Nephron progenitor cell (in vitro differentiated cells): ENCODE results near the gene DNAJC7.
A peak's percentile ranks its signal among the peaks of the same experiment; 100 is the strongest.

Experiments used
- DNase-seq: peaks from one replicate; pipeline ENCODE4 v3.0.0; 2021
- H3K27ac Mint-ChIP-seq: 2 replicates; pipeline ENCODE4 v1.8.0; 2021; ENCODE audit warnings: mild to moderate bottlenecking, moderate library complexity, mixed read lengths
- H3K27me3 Mint-ChIP-seq: 2 replicates; pipeline ENCODE4 v1.8.0; 2021; ENCODE audit warnings: mild to moderate bottlenecking, low read depth, mixed read lengths; ENCODE audit not compliant: poor library complexity
- H3K36me3 Mint-ChIP-seq: 2 replicates; pipeline ENCODE4 v1.8.0; 2021; ENCODE audit warnings: low read depth, mixed read lengths
- H3K4me1 Mint-ChIP-seq: 2 replicates; pipeline ENCODE4 v1.8.0; 2021; ENCODE audit warnings: mixed read lengths
- H3K4me3 Mint-ChIP-seq: 2 replicates; pipeline ENCODE4 v1.8.0; 2021; ENCODE audit warnings: mild to moderate bottlenecking, moderate library complexity, mixed read lengths
- H3K9me3 Mint-ChIP-seq: 2 replicates; pipeline ENCODE4 v1.8.0; 2021; ENCODE audit warnings: mild to moderate bottlenecking, moderate library complexity, mixed read lengths
- TF ChIP-seq, protein P1 (sequence below): fragments of 200-600 bp; sonication (generic); IDR thresholded peaks from 2 replicates; pipeline ENCODE4 v1.5.0; 2021; ENCODE audit warnings: antibody characterized with exemption

Gene DNAJC7

DNA sequence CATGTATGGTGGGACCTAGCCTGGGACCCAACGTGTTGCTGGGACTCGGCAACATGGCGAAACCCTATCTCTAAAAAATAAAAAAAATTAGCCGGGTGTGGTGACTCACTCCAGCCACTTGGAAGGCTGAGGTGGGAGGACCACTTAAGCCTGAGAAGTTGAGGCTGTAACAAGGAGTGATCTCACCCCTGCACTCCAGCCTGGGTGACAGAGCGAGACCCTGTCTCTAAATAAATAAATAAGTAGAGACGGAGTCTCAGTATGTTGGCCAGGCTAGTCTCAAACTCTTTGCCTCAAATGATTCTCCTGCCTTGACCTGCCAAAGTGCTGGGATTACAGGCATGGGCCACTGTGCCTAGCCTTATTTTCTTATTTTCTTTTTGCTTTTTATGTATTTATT, 60.7 kb downstream of the DNAJC7 start:
- no peak overlapping the region for H3K4me3 Mint-ChIP-seq
- H3K27me3 Mint-ChIP-seq: peaks cover 8% of the 10 kb centered on the region
- no peaks in the 10 kb centered on the region for H3K9me3 Mint-ChIP-seq
- TF ChIP-seq, protein P1, sequence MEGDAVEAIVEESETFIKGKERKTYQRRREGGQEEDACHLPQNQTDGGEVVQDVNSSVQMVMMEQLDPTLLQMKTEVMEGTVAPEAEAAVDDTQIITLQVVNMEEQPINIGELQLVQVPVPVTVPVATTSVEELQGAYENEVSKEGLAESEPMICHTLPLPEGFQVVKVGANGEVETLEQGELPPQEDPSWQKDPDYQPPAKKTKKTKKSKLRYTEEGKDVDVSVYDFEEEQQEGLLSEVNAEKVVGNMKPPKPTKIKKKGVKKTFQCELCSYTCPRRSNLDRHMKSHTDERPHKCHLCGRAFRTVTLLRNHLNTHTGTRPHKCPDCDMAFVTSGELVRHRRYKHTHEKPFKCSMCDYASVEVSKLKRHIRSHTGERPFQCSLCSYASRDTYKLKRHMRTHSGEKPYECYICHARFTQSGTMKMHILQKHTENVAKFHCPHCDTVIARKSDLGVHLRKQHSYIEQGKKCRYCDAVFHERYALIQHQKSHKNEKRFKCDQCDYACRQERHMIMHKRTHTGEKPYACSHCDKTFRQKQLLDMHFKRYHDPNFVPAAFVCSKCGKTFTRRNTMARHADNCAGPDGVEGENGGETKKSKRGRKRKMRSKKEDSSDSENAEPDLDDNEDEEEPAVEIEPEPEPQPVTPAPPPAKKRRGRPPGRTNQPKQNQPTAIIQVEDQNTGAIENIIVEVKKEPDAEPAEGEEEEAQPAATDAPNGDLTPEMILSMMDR: no peak
- peaks cover 20% of the 10 kb centered on the region for H3K36me3 Mint-ChIP-seq
- H3K4me1 Mint-ChIP-seq: peaks cover 30% of the 10 kb centered on the region
- H3K27ac Mint-ChIP-seq: no peak overlapping the region
- no peak for DNase-seq

DNA sequence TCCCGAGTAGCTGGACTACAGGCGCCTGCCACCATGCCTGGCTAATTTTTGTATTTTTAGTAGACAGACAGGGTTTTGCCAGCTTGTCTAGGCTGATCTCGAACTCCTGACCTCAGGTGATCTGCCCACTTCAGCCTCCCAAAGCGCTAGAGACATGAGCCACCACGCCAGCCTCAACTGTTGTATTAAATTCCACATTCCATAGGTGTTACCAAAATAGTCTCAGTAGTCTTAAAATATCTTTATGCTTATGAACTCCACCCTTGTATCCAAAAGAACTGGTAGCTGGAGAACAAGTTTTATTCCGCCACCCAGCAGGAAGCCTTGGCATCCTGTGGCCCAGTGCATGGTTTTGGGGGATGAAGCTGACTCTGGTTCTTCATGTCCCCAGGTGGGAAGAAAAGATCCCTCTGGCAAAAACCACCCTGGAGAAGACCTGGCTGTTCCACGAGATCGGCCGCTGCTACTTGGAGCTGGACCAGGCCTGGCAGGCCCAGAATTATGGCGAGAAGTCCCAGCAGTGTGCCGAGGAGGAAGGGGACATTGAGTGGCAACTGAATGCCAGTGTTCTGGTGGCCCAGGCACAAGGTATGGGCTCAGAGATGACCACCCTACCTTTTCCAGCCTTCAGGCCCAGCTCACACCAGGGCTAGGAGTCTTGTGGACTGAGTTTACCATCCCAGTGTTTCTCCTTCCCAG, 68.3 kb downstream of the DNAJC7 start:
- Mint-ChIP-seq H3K36me3 (peaks cover 20% of the 10 kb centered on the region), H3K27ac (no peak overlapping the region), H3K27me3 (no peaks in the 10 kb centered on the region), H3K9me3 (no peaks in the 10 kb centered on the region), H3K4me3 (no peak overlapping the region), H3K4me1 (no peaks in the 10 kb centered on the region)
- DNase-seq: no peak
- TF ChIP-seq, protein P1: no peak

DNA sequence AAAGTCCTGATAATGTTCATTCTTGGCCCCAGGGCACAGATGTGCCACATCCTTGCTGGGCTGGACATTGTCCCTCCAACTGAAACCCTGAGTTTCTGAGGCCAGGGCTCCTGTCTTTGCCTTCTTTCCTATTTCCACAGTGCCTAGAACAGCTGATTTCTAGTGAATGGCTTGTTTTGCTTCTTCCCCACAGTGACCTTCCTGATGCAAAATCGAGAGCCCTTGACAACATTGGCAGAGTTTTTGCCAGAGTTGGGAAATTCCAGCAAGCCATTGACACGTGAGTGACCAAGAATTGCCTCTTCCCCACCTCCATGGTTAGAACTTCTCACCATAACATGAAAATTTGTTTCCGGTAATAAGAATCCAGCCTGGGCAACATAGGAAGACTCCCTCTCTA, 72.3 kb downstream of the DNAJC7 start:
- Mint-ChIP-seq H3K4me3 (no peak overlapping the region), H3K27ac (no peak overlapping the region), H3K4me1 (peaks cover 15% of the 10 kb centered on the region), H3K9me3 (no peaks in the 10 kb centered on the region), H3K27me3 (peaks cover 3% of the 10 kb centered on the region), H3K36me3 (peaks cover 15% of the 10 kb centered on the region)
- no peak for DNase-seq
- TF ChIP-seq, protein P1: no peak

DNA sequence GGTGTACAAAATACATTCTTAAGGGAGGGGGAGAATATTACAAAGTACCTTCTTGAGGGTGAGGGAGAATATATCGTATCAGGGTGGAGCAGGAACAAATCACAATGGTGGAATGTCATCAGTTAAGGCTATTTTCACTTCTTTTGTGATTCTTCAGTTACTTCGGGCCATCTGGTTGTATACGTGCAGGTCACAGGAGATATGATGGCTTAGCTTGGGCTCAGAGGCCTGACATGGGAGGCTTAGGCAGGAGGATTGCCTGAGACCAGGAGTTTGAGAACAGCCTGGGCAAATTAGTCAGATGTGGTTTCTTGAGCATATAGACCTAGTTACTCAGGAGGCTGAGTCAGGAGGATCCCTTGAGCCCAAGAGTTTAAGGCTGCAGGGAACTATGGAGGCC, 73.7 kb downstream of the DNAJC7 start:
- TF ChIP-seq, protein P1: no peak
- H3K27ac Mint-ChIP-seq: no peak overlapping the region
- H3K9me3 Mint-ChIP-seq: no peaks in the 10 kb centered on the region
- H3K36me3 Mint-ChIP-seq: peaks cover 4% of the 10 kb centered on the region
- no peak overlapping the region for H3K4me3 Mint-ChIP-seq
- DNase-seq: no peak
- peaks cover 23% of the 10 kb centered on the region for H3K4me1 Mint-ChIP-seq
- peaks cover 3% of the 10 kb centered on the region for H3K27me3 Mint-ChIP-seq

DNA sequence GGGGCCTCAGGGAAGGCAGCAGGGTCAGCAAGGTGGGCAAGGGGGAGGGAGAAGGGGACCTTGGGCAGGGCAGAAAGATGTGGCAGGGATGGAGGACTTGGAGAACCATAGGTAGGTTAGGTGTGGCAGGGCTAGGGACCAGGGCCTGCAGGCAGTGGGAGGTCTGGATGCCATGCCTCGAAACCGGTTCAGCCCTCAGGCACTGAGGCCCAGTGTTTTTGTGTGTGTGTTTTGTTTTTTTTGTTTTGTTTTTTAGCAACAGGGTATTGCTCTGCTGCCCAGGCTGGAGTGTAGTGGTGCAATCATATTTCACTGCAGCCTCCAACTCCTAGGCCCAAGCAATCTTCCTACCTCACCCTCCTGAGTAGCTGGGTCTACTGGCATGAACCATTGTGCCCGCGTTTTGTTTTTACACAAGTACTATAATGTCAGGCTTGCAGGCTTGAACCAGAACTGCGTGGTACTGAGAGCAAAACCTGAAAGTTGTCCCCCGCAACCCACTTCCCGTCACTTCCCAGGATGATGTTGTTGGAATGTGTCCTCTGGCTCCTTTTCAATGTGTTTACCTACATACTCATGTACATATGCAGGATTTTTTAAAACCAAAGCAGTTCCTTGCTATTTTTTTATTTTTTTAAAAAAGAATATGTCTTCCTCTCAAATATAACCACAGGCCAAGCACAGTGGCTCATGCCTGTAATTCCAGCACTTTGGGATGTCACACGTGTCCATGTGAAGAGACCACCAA, 74.4 kb downstream of the DNAJC7 start:
- no peak overlapping the region for H3K27ac Mint-ChIP-seq
- TF ChIP-seq, protein P1: no peak
- peaks cover 23% of the 10 kb centered on the region for H3K4me1 Mint-ChIP-seq
- no peak overlapping the region for H3K4me3 Mint-ChIP-seq
- H3K27me3 Mint-ChIP-seq: peaks cover 3% of the 10 kb centered on the region
- no peaks in the 10 kb centered on the region for H3K36me3 Mint-ChIP-seq
- no peak for DNase-seq
- H3K9me3 Mint-ChIP-seq: no peaks in the 10 kb centered on the region

DNA sequence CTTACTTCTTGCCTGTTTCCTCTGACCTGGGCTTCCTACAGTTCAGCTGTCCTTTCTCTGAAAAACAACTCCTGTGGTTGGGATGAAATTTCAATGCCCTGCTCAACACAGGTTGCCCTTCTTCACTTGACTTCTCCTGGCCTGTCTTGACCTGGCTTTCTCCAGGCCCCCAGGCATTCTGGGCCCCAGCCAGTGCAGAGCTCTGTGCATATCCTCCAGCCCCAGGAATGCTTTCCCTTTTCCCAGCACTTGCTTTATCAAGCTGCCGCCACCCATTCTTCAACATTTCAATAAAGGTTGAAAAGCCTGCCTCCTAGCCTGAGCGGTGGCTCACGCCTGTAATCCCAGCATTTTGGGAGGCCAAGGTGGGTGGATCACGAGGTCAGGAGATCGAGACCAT, 76.1 kb downstream of the DNAJC7 start:
- H3K27me3 Mint-ChIP-seq: peaks cover 3% of the 10 kb centered on the region
- peak overlapping the region; percentile 57 for H3K27ac Mint-ChIP-seq
- no peaks in the 10 kb centered on the region for H3K9me3 Mint-ChIP-seq
- H3K4me1 Mint-ChIP-seq: peaks cover 23% of the 10 kb centered on the region
- H3K4me3 Mint-ChIP-seq: no peak overlapping the region
- no peak for DNase-seq
- TF ChIP-seq, protein P1: no peak
- H3K36me3 Mint-ChIP-seq: no peaks in the 10 kb centered on the region
